NCI-H526 (cell line): Measurements from ENCODE around the gene TMEM53.
"Not testable (repeated sequence)": the region's sequence is repeated elsewhere in the genome, so short reads cannot be mapped to it uniquely, and the experiment has no call there.

Source experiments
- DNase-seq, 2 experiments: peaks; one replicate each; lab custom pipeline; 2025; lab: John Stamatoyannopoulos, UW

TMEM53 gene

DNA sequence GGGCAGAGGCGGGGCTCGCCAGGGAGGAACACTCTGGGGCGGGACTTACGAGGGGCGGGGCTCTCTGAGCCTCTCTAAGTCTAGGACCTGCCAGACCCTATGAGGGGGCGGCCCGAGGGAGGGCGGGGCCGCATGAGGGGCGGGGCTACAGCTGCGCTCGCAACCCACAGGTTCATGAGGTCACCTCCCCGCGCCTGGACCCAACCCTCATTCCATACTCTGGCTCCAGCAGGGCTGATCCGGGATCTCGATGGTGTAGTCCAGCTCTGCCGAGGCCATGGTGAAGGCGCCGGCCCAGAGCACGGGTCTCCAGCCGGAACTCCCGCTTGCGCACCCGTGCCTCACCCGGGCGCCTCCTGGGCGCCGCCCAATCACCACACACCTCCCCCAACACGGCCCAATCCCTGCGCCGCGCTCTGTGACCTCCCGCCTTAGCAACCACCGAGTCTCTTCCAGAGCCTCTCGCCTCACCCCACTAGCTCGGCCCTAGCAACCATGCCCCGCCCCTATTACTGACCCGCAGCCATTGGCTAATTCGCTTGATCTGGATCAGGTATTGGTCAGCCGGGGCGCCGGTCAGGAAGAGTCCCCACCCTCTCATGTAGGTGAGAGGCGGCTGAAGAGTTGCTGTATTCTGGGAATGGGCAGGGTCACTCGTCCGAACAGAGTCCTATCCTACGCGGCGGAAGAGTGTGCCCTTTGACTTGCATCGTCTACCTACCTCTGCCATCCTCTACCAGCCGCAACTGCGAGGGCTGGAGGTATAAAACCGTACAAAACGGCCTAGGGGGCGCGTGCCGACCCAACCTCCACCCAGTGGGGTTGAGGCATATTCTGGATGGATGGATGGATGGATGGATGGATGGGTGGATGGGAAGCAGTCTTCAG lies at the start of gene TMEM53, which contains the start of gene ARMH1:
Gene TMEM53, minus strand, starts transcription at position 369 of the 888 bp plus-strand sequence. Its CDS starts 90 bp downstream, at position 279.
Gene ARMH1, plus strand, starts transcription at position 602 of the 888 bp plus-strand sequence. CDS start 14,984 bp downstream, outside the sequence.
- peak; percentile 100 for DNase-seq

DNA sequence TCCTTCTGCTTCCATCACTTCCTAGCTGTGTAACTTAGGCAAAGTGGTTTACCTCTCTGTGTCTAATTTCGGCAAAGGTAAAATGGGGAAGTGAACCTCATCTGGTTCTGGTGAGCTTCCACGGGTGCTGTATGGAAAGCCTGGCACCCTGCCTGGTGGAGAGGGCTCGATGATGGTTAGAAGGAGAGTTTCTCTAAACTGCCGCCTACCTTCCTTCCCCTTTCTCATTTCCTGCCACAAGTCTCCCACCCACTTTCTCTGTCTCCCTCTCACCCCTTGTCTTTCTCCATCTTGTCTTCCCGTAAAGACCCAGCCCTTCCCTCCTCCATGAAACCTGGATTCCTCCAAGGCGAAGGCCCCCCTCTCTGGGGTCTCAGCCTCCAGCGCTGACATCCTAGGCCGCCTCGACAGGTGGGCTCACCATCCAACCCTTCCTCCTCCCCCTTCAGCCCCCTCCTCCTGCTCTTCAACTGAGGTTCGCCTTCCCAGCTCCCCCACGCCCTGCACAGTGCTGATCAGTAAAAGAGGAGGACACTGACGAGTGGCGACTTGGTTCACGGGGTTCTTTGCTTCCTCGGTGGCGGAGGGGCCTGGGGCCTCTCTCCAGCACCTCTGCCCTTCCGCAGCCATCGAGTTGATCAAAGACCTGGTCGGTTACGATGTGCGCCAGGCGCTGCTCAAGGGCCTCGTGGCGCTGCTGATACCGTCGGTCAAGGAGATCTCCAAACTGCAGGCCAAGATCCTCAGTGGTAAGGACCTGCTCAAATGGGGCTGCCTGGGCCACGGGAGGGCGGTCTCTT lies 49.4 kb upstream of the TMEM53 start:
- no peak for DNase-seq

DNA sequence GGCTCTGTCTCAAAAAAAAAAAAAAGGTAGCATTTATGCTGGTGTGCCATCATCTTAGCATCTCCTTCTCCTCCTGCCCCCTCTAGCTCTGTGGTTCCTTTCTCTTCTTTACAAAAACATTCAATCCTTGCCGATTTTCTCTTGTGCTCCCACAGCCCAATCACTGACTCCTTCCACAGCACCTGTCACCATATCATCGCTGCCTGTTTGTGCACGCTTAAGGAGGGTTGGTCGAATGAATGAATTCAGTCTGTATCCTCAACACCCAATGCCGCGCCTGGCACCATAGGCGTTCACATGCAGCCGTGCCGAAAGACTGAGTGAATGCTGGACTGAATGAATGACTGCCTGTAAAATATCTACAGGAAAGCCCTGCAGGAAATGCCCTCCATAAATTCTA lies 48.8 kb upstream of the TMEM53 start:
- no peak for DNase-seq

DNA sequence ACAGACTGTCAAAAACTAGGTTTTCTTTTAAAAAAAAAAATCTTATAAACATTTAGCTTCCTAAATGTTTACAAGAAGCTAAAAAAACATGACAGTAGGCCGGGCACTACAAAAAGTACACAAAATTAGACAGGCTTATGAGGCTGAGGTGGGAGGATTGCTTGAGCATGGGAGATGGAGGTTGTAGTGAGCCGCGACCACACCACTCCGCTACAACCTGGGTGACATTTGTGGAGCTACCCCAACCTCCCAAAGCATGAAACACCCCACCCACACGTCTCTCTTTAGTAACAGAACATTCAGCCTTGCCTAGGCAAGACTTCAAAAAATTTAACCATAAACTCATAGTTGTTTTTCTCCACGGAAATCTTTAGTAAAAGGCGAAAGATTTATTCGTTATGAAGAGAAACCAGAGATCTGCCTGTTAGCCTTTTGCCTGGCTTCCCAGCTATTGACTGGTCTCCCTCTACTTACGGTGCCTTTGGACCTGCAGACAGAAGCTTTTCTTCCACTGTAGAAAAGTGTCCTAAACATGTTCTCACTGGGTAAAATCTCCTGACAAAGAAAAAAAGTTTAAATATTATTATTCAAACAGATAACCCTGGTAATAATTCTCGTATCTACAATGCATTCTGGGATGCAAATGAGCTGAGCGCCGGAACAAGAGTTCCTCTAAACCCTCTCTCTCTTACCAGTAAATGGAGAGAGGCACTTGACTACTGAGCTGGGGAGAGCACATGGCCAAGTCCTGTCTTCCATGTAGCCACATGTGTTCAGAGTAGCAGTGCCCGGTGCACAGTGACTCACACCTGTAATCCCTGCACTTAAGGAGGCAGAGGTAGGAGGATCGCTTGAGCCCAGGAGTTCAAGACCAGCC lies 47.4 kb upstream of the TMEM53 start:
- DNase-seq, result peak; percentile 99 to 100

DNA sequence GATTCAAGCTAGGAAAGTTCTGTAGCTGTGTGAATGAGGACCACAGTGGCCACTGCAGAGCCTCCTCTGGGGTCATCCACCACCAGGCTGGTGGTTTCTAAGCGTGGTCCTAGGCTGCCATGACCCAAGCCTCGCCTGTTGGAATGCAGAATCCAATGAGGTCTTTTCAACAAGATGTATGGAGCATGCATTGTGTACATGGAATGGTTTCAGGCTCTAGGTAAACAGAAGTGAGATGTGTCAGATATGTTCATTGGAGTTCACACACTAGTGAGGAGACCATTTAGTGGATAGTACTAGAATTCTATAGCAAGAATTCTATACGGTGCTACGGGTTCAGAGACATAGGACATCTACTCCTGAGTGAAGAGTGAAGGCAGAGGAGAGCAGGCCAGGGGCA lies 46.0 kb upstream of the TMEM53 start:
- peak in 1 of 2 experiments; percentile 58 for DNase-seq

DNA sequence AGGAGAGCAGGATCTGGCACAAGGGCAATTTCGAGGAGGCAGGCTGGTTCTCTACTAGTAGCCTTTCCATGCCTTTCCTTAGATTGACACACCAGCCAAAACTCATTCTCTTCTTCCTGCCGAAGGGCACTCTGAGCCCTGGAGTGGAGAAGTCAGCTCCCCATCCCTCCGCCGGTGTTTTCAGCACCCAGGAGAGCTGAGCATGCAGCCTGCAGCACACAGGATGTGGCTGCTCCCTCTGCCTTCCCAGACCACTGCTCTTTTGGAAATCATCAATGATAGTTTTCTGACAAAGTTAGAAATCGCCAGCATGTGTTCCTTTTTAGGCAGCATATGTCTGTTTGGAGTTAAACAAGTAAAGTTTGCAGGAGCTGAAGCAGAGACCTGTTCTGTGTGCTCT lies 45.0 kb upstream of the TMEM53 start:
- no peak for DNase-seq

DNA sequence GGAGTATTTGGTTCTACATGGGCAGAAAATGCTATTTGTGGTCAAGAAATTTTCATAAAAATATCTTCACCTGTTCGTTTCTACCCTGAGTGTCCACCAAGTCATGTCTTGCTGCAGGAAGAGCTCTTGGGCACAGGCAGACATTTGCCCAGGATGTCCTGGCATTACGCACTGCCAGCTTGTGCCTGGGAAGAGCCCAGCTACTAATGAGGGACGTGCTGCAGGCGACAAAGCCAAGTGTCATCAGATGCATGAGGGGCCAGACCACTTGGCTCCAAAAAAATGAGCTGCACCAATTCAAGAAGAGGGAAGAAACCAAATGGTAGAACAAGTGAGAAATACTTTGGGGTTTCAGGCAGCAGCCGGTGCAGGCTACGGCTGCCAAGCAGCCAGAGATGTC lies 43.8 kb upstream of the TMEM53 start:
- DNase-seq, result no peak

DNA sequence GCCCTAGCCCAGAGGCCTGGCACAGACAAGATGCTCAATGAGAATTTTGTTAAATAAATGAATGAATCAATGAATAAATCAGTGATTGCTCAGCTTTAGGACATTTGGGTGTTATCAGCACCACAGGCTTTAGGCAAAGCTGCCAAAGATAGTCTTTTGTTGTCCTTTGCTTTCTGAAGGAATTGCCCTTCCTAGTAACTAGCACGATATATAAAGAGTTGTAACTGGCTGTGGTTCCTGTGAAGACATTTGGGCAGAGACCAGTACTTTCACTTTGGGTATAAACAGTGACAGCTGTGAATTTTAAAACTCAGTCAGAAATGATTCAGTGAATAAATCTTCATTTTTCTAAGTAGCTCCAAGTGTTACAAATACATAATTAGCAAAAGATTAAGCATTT lies 43.4 kb upstream of the TMEM53 start:
- no peak for DNase-seq

DNA sequence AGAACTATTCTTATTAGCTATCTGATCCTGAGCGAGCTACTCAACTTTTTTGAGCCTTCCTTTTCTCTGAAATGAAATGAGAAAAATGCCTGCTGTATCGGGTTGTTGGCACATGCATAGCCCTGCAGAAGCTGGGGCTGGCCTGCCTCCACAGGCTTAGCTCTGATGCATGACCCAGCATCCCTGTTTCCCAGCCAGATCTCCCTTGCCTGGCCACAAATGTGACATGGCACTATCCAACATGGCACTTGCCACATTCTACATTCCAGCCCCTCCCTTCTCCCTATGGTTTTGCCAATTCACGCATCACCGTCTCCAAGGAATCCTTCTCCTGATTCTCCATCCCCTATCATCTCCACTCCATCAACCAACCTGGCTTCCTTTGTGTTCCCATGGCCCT lies 42.9 kb upstream of the TMEM53 start:
- DNase-seq, result no peak

DNA sequence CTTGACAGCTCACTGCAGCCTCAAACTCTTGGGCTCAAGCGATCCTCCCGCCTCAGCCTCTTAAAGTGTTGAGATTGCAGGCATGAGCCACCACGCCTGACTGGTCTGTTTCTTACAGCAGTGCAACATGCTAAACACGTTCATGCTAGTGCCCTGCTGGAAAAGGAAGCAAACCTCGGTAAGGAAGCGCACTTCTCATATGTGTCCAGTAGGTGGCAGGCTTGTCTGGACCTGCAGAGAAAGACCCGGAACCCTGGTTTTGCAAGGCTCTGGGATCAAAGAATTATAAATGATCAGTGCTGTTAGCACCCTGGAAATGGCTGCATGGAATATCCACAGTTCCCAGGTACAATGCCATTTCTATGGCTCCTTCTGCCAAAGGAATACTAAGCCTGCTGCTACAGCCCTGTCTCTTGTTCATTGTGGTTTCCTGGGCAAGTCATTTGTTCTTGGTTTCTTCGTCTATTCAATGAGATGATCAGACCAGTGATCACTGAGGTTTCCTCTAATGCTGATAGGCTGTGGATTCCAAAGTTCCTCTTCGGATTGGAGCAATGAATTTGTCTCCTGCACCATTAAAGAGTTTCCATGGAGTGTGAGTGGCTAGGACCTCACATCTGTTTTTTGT lies 40.8 kb upstream of the TMEM53 start:
- DNase-seq, result peak; percentile 85 to 94

DNA sequence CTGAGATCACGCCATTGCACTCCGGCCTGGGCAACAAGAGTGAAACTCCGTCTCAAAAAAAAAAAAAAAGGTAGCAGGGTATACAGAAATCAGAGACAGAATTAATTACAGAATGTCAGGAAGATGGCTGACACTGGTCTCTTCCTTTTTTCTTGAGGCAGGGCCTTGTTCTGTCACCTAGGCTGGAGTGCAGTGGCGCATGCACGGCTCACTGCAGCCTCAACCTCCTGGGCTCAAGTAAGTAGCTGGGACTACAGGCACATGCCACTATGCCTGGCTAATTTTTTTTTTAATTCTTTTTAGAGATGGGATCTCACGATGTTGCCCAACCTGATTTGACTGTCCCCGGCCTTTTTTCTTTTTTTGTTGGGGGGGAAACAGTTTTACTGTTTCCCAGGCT lies 40.3 kb upstream of the TMEM53 start:
- no peak for DNase-seq

DNA sequence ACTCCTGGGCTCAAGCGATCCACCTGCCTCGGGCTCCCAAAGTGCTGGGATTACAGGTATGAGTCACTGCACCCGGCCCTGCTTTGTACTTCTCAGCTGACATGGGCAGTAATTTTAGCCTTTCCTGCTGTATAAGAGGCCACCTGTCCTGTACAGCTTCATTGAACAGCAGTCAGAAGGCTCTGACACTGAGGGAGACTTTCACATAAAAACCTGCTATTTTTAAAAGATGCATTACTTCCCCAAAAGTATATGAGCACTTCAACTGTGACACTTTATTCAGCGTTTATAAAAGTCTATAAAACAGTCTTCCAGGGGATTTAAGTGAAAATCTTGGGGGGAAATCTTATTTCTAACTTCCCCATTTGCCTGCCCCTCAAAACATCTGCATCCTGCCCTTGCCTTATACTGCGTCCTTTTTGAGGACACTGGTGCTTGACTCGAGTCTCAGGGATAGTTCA lies 39.1 kb upstream of the TMEM53 start:
- no peak for DNase-seq

DNA sequence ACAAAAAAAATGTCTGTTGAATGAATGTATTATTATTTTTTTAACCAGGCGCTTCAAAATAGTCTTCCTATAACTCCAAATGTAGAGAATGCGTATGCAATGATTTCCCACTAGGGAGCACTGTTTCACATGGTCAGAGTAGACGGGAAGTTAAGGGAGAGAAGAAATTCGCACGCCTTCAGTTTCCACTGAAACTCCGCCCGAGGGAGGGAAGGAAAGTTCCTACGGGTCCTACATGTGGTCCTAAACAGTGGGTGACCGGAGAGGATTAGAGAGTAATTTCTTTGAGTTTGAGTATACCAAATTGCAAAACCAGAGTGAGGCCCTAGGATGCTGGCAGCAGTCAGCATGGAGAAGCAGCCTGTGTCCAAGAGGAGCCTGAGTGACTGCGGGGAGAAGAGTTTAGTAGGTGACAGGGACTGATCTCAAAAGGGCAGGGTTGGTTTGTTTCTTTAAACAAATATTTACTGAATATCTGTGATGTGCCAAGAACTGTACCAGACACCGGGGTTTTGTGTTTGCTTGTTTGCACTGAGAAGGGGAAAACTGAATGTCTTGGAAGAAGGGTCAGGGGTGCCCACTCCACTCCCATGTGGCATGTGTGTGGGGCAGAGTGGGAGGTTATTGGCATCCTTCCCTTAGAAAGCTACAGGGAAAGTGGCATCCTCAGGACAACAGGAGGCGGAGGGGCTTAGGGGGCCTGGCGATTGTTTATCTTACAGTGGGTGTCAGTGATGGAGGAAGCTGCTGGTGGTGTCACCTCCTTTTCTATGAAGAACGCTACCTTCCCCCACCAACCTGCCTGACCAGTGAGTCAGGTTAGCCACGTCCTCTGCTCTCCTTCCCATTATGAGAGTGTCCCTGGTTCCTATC lies 33.9 kb upstream of the TMEM53 start:
- peak; percentile 39 to 73 for DNase-seq

DNA sequence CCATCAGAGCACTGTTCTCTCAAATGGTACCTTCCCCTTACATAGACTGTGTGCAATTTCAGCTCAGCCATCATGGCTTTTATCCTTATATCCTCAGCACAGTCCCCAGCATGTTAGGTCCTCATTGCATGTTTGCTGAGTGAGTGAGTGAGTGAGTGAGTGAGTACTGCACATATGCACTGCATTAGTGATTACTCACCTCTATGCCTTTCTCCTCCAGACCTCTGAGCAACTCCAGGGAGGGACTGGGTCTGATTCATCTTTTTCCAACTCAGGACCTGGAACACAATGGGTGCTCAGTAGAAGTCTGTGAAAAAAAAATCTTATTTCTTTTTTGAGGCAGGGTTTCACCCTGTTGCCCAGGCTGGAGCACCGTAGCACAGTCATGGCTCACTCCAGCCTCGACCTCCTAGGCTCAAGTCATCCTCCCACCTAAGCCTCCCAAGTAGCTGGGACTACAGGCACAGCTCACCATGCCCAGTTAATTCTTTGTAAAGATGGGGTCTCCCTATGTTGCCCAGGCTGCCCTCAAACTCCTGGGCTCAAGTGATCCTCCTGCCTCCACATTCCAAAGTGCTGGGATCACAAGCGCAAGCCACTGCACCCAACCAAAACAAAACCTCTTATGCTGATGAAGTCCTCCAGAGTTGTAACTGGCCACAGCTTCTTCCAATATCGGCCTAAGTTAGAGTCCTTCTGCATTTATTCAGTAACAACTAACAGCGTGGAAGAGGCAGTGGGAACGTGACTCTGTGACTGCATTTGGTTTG lies 33.0 kb upstream of the TMEM53 start:
- DNase-seq, result no peak

DNA sequence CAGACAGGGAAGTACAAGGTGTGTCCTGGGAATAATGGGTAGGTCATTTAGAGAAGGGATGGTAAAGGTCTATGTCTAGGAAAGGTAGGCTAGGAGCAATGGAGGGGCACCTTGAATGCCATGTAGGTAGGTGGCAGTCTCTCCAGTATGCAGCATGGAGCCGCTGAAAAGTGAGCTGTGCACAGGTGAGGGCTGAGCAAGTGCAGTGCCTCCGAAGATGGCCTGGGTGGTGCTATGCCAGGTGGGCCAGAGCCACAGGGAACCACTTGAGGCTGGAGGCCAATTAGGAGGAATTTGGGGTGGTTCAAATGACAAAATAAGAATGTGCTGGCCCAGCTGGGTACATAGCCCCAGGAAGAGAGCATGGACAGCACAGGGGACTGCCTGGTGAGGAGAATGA lies 31.7 kb upstream of the TMEM53 start:
- no peak for DNase-seq

DNA sequence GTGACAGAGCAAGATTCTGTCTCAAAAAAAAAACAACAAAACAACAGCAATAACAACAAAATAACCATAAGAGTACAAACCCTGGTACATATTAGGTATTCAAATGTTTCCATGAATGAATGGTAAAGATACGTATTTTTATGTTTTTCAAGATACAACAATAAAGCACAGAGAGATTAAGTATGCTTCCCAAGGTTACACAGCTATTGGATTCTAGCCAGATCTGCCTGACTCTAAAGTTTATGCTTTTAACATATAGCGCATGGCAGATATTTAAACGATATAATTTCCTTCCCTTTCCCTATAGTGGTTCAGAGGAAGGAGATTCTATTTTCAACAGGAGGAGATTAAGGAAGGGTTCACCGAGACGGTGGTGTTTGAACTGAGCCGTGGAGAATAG lies 31.2 kb upstream of the TMEM53 start:
- DNase-seq, result no peak

DNA sequence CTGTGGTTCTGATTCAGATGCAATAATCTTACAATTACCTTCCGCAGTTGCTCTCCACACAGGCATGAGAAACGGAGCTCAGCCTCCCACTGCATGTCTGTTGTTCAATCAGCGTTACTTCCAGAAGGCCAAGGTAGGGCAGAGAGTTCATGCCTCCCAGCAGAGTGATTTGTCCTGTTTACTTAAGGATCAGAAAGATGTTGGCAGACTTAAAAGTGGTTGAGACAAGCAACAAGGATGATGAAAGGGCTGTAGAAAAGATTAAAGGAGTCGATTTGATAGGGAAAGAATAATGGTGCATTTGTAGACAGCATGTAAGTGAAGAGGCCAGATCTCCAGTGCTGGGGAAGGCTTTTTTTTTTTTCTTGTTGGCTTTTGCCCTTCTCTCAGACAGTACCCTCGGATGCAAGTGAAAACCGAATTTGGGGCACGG lies 26.9 kb upstream of the TMEM53 start:
- no peak for DNase-seq

DNA sequence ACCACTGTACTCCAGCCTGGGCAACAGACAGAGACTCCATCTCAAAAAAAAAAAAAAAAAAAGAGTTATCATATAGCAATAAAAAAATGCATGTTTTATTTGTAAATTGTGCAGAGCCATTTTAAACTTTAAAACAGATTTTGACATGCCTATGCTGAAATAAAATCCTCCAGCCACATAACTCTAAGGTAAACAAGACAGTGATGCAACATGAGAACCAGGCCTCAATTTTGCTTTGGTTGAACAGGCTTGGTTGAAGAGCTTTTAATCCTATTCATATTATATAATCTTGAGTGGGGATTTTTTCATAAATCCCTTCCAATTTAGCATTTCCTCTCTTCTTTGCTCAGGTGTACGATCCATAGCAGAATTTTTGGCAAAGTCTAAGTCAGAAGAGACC lies 26.3 kb upstream of the TMEM53 start:
- DNase-seq, result no peak

DNA sequence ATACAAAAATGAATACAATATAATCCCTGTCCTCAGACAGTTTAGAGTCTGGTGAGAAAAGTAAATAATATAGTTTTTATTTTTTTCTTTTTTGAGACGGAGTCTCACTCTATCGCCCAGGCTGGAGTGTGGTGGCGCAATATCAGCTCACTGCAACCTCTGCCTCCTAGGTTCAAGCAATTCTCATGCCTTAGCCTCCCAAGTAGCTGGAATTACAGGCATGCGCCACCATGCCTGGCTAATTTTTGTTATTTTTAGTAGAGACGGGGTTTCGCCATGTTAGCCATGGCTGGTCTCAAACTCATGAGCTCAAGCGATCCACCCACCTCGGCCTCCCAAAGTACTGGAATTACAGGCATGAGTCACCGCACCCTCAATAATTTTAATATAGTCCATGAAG lies 25.1 kb upstream of the TMEM53 start:
- not testable (repeated sequence) for DNase-seq

DNA sequence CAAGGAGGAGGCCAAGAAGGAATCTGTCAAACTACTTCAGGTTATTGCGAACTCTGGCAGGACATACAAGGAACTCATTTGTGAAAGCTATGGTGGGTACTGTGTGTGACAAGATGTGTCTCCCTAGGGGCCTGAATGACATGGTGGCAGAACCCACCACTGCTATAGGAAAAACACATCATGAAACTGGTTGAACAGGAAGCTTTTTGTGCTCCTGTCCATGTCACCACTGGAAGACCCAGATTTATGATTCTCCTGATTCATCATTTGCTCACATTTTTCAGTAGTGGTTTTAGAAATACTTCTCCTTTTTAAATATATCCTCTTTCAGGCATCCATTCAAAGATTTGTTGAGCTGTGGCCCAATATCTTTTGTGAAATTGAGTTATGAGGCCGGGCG lies 23.9 kb upstream of the TMEM53 start:
- no peak for DNase-seq
